Trophoblast cell (in vitro differentiated cells and primary cell): ENCODE measurements around the gene TRIM34.
A peak's percentile ranks its signal among the peaks of the same experiment; 100 is the strongest.
"Not testable (repeated sequence)": the region's sequence is repeated elsewhere in the genome, so short reads cannot be mapped to it uniquely, and the experiment has no call there.

Source experiments
- DNase-seq, 2 donors: peaks; one replicate each; pipeline ENCODE4 v3.0.0-alpha.2; 2016
- H2AFZ ChIP-seq: 2 replicates; pipeline ENCODE4 v1.6.1; 2013; ENCODE audit warnings: low read length, moderate library complexity, mild to moderate bottlenecking; ENCODE audit not compliant: insufficient read depth, poor library complexity
- H2AK5ac ChIP-seq: 2 replicates; pipeline ENCODE4 v1.6.1; 2013; ENCODE audit warnings: mild to moderate bottlenecking, low read length
- H2BK120ac ChIP-seq: 2 replicates; pipeline ENCODE4 v1.6.1; 2013; ENCODE audit warnings: low read length, mild to moderate bottlenecking, moderate library complexity; ENCODE audit not compliant: insufficient read depth, poor library complexity
- H2BK12ac ChIP-seq: 2 replicates; pipeline ENCODE4 v1.6.1; 2013; ENCODE audit warnings: mild to moderate bottlenecking, low read length, moderate library complexity
- H2BK5ac ChIP-seq: 2 replicates; pipeline ENCODE4 v1.6.1; 2013; ENCODE audit warnings: low read length, low read depth, moderate library complexity, mild to moderate bottlenecking; ENCODE audit not compliant: poor library complexity
- H3K14ac ChIP-seq: 2 replicates; pipeline ENCODE4 v1.6.1; 2013; ENCODE audit warnings: mild to moderate bottlenecking, low read length
- H3K18ac ChIP-seq: 2 replicates; pipeline ENCODE4 v1.6.1; 2013; ENCODE audit warnings: mild to moderate bottlenecking, low read length
- H3K23ac ChIP-seq: 2 replicates; pipeline ENCODE4 v1.6.1; 2013; ENCODE audit warnings: low read length
- H3K27ac ChIP-seq: 2 replicates; pipeline ENCODE4 v1.5.1; 2013; ENCODE audit warnings: low read depth, mild to moderate bottlenecking, inconsistent platforms, low read length, moderate library complexity
- H3K27me3 ChIP-seq: 2 replicates; pipeline ENCODE4 v1.6.1; 2013; ENCODE audit warnings: inconsistent platforms, mild to moderate bottlenecking, low read length, moderate library complexity; ENCODE audit not compliant: insufficient read depth
- H3K36me3 ChIP-seq, 2 experiments: 1 replicate in 1 of 2; 2 replicates in 1 of 2; pipeline ENCODE4 v1.6.1; 2013; ENCODE audit warnings: low read length in 2 of 2, mild to moderate bottlenecking in 2 of 2, moderate library complexity in 1 of 2; ENCODE audit not compliant: insufficient read depth in 2 of 2, control insufficient read depth in 1 of 2
- H3K4ac ChIP-seq: 2 replicates; pipeline ENCODE4 v1.6.1; 2013; ENCODE audit warnings: low read depth, mild to moderate bottlenecking, low read length, moderate library complexity
- H3K4me1 ChIP-seq, 2 experiments: 1 replicate in 1 of 2; 2 replicates in 1 of 2; pipeline ENCODE4 v1.6.1; 2013; ENCODE audit warnings: low read length in 2 of 2, mild to moderate bottlenecking in 2 of 2, moderate library complexity in 1 of 2; ENCODE audit not compliant: insufficient read depth in 2 of 2, control insufficient read depth in 1 of 2
- H3K4me2 ChIP-seq: 2 replicates; pipeline ENCODE4 v1.6.1; 2013; ENCODE audit warnings: inconsistent platforms, mild to moderate bottlenecking, low read length, moderate library complexity
- H3K4me3 ChIP-seq: 2 replicates; pipeline ENCODE4 v1.5.1; 2013; ENCODE audit warnings: mild to moderate bottlenecking, low read depth, low read length, inconsistent platforms
- H3K79me1 ChIP-seq: one replicate; pipeline ENCODE4 v1.6.1; 2013; ENCODE audit warnings: low read length
- H3K79me2 ChIP-seq: 2 replicates; pipeline ENCODE4 v1.6.1; 2013; ENCODE audit warnings: low read length, mild to moderate bottlenecking; ENCODE audit not compliant: control insufficient read depth, insufficient read depth, poor library complexity
- H3K9ac ChIP-seq: 2 replicates; pipeline ENCODE4 v1.6.1; 2013; ENCODE audit warnings: mild to moderate bottlenecking, low read length
- H3K9me3 ChIP-seq: 2 replicates; pipeline ENCODE4 v1.6.1; 2013; ENCODE audit warnings: low read depth, mild to moderate bottlenecking, control low read depth, inconsistent platforms, low read length; ENCODE audit not compliant: insufficient read depth
- H4K12ac ChIP-seq: 2 replicates; pipeline ENCODE4 v1.6.1; 2013; ENCODE audit warnings: low read depth, mild to moderate bottlenecking, low read length, moderate library complexity
- H4K8ac ChIP-seq: 2 replicates; pipeline ENCODE4 v1.6.1; 2013; ENCODE audit warnings: low read depth, mild to moderate bottlenecking, low read length, moderate library complexity
- H4K91ac ChIP-seq: one replicate; pipeline ENCODE4 v1.6.1; 2013; ENCODE audit warnings: low read depth, mild to moderate bottlenecking, low read length, moderate library complexity
- WGBS: extraction: QIAGEN DNeasy Blood & Tissue Kit; methylation state at CpG from one replicate; pipeline ENCODE4 v1.1.7; 2013; ENCODE audit warnings: missing lambda C conversion rate; ENCODE audit not compliant: insufficient read length, insufficient coverage; ENCODE audit errors: extremely low coverage; 5-methylcytosine and 5-hydroxymethylcytosine counted together

TRIM34 gene

DNA sequence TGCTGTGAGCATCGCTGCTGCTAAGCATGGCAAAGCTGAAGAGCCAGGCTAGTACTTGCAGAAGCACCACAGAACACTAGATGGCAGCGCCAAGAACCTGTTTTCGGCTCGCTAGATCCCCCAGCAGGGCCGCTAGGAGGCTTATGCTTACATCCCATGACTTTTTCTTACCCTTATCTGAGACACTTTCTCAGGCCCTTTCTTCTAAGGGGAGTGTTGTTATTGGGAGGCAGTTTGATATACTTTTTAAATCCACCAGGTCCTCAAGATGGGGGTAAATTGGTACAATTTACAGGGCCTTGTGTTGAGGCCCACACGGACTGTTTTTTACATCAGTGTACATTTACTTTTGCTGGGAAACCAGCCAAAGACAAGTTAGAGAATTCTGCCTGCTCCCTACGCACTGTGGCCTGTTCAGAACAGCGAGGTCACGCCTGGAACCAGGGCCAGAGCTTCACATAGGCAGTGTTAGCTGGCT is 24.4 kb upstream of the TRIM34 start:
- Histone ChIP-seq H2BK12ac (peak overlapping the region; percentile 4), H3K14ac (no peak overlapping the region)
- no CpG with 5 or more reads among the region's 9 CpGs for WGBS

DNA sequence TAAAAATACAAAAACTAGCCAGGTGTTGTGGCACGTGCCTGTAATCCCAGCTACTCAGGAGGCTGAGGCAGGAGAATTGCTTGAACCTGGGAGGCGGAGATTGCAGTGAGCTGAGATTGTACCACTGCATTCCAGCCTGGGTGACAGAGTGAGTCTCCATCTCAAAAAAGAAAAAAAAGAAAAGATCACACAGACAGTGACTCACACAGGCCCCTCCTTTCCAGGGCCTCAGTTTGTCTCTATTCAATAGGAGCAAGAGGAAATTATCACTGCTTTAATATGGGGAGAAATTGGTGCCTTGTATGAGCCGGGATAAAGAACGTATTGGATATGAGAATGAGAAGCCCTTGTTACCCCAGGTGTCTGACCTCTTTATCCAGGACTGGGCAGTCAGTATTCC is 22.0 kb upstream of the TRIM34 start:
- H3K23ac ChIP-seq, H3K79me2 ChIP-seq, H3K18ac ChIP-seq, H2BK120ac ChIP-seq, H2AFZ ChIP-seq, H3K9ac ChIP-seq, H3K4me3 ChIP-seq, H3K36me3 ChIP-seq, H3K4me2 ChIP-seq, H3K4ac ChIP-seq, H3K27ac ChIP-seq, H4K91ac ChIP-seq, H2BK5ac ChIP-seq, H3K9me3 ChIP-seq, H2AK5ac ChIP-seq, H2BK12ac ChIP-seq, H3K79me1 ChIP-seq, H3K14ac ChIP-seq, H4K8ac ChIP-seq, H3K27me3 ChIP-seq, H4K12ac ChIP-seq: not testable (repeated sequence)
- WGBS, result no CpG with 5 or more reads among the region's 4 CpGs
- DNase-seq, result peak; percentile 22 to 49
- H3K4me1 ChIP-seq, result peaks cover 18 to 26% of the 10 kb centered on the region in 2 experiments

More for the DNA sequence above, 24.4 kb upstream of the TRIM34 start:
- Histone ChIP-seq H2AFZ (no peak overlapping the region), H3K9me3 (no peaks in the 10 kb centered on the region), H2AK5ac (no peak overlapping the region), H4K12ac (no peak overlapping the region), H3K4me2 (no peak overlapping the region), H3K27ac (no peak overlapping the region), H3K4me3 (no peak overlapping the region), H4K91ac (peak overlapping the region; percentile 5), H3K9ac (no peak overlapping the region), H3K4me1 (peaks cover 18 to 27% of the 10 kb centered on the region in 2 experiments), H2BK120ac (no peak overlapping the region), H3K27me3 (no peaks in the 10 kb centered on the region), H3K23ac (no peak overlapping the region), H4K8ac (peak overlapping the region; percentile 8), H2BK5ac (no peak overlapping the region), H3K18ac (no peak overlapping the region), H3K36me3 (no peaks in the 10 kb centered on the region), H3K4ac (no peak overlapping the region), H3K79me1 (peaks cover 9% of the 10 kb centered on the region), H3K79me2 (peaks cover 7% of the 10 kb centered on the region)
- DNase-seq, result peak; percentile 90 to 92

DNA sequence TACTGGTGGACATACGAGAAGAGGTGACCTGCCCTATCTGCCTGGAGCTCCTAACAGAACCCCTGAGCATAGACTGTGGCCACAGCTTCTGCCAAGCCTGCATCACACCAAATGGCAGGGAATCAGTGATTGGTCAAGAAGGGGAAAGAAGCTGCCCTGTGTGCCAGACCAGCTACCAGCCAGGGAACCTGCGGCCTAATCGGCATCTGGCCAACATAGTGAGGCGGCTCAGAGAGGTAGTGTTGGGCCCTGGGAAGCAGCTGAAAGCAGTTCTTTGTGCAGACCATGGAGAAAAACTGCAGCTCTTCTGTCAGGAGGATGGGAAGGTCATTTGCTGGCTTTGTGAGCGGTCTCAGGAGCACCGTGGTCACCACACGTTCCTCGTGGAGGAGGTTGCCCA is 21.5 kb upstream of the TRIM34 start:
- Histone ChIP-seq H3K23ac (no peak overlapping the region), H4K12ac (peak overlapping the region; percentile 60), H2AFZ (no peak overlapping the region), H3K4me1 (peaks cover 15 to 23% of the 10 kb centered on the region in 2 experiments), H3K27ac (no peak overlapping the region), H4K8ac (no peak overlapping the region), H3K4me3 (no peak overlapping the region), H2AK5ac (peak overlapping the region; percentile 90), H3K9me3 (no peaks in the 10 kb centered on the region), H4K91ac (peak overlapping the region; percentile 82), H3K79me2 (peaks cover 4% of the 10 kb centered on the region), H3K14ac (peak overlapping the region; percentile 88), H3K9ac (no peak overlapping the region), H3K4me2 (no peak overlapping the region), H3K27me3 (no peaks in the 10 kb centered on the region), H3K36me3 (peaks cover 0 to 4% of the 10 kb centered on the region in 2 experiments), H2BK120ac (peak overlapping the region; percentile 67), H2BK12ac (peak overlapping the region; percentile 91), H3K4ac (peak overlapping the region; percentile 56), H3K79me1 (peaks cover 3% of the 10 kb centered on the region), H2BK5ac (peak overlapping the region; percentile 23), H3K18ac (peak overlapping the region; percentile 90)
- no peak for DNase-seq
- WGBS, result no CpG with 5 or more reads among the region's 8 CpGs

DNA sequence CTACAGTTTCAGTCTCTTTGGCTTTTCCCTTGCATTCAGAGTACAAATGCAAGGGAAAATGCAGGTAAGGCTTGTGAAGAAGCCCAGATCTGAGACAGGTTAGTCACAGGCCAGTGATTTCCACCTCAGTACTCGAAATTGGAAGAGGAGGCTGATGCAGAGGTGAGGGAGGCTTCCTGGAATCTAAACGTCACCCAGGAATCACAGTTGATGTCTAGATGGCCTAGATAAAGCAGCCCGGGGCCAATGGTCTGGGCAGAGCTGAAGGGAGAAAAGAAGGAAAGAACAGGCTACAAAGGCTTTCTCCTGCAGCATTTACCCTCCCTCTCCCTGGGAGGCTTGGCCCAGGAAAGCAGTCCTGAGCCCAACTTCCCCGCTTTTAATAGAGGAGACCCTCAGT is 19.9 kb upstream of the TRIM34 start:
- no CpG with 5 or more reads among the region's 4 CpGs for WGBS
- no peaks in the 10 kb centered on the region for H3K27me3 ChIP-seq

More for the DNA sequence above, 19.9 kb upstream of the TRIM34 start:
- Histone ChIP-seq H3K18ac (no peak overlapping the region), H3K4me2 (no peak overlapping the region), H3K9me3 (no peaks in the 10 kb centered on the region), H3K79me2 (peaks cover 4% of the 10 kb centered on the region), H3K36me3 (peaks cover 0 to 10% of the 10 kb centered on the region in 2 experiments), H4K91ac (no peak overlapping the region), H3K23ac (no peak overlapping the region), H3K4me3 (no peak overlapping the region), H3K9ac (no peak overlapping the region), H4K12ac (no peak overlapping the region), H3K4me1 (peaks cover 15 to 23% of the 10 kb centered on the region in 2 experiments), H4K8ac (no peak overlapping the region), H2BK12ac (no peak overlapping the region), H2BK5ac (no peak overlapping the region), H3K4ac (no peak overlapping the region), H2AK5ac (no peak overlapping the region), H3K14ac (no peak overlapping the region), H3K27ac (peak overlapping the region; percentile 61), H3K79me1 (peaks cover 3% of the 10 kb centered on the region), H2AFZ (no peak overlapping the region), H2BK120ac (no peak overlapping the region)
- DNase-seq, result peak; percentile 94 to 96
